ENCODE data around the gene KMT2C.

DNA sequence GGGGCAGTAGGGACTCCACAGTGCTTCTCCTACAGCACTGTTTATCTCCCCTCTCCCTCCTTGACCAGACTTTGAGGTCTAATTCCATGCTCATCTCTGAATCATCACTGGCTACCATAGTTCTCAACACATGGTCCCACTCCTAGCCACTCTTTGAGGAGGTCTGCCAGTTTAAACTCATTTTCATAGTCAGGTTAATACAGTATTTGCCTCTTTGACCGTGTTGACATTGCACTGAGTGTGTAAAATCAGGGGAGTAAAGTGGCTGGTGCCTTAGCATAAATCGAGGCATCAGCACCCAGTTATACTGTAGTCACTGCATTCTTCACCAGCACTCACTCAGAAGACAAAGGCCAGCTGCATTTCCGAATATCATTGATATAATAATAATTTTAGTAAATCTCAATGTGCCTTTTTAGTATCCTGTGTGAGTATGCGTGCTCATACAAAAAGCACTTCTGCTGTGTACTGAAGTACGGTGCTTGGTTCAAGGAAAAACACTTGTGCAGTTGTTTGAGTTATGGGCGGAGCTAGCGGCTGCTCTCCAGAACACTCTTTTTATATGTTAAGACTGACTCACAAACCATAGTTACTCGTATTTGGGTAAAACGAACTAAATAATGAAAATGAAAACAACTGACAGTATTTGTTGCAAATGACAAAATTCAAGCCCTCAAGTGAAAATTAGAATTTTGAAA, 320.6 kb downstream of the KMT2C start:
- TF ChIP-seq POLR2A (IDR thresholded peaks at IDR 0.05; ENCODE audit: low read depth, low read length) (no peak), SPI1 (IDR thresholded peaks at IDR 0.05; ENCODE audit: low read depth, low read length) (no peak), POLR2AphosphoS5 (IDR thresholded peaks at IDR 0.05; ENCODE audit: low read depth, low read length) (no peak), TAF1 (IDR thresholded peaks at IDR 0.05; ENCODE audit: low read depth, low read length) (no peak), PAX5 (IDR thresholded peaks at IDR 0.05; ENCODE audit: insufficient read depth, low read length, severe bottlenecking) (no peak)

All from GM12891 (cell line).